Activated CD4-positive, alpha-beta T cell treated with anti-CD3 and anti-CD28 coated beads for 36 hours (primary cell): Measurements from ENCODE around the gene TRIM44. TPM values are rescaled to one million over a fixed set of nuclear protein-coding genes. Genes with fewer than 3 reads are reported as not detected.
A peak's percentile ranks its signal among the peaks of the same experiment; 100 is the strongest.

Source experiments
- ATAC-seq: fragments of 200-7000 bp; cut with Tn5 transposase; one replicate; pipeline ENCODE4 v1.10.0; 2021; ENCODE audit warnings: mild to moderate bottlenecking, moderate library complexity
- CTCF ChIA-PET: fragments of 350-600 bp; sonication (Branson Sonifier 250); formaldehyde crosslinking; loops from one replicate; lab custom pipeline; 2021; ENCODE audit warnings: antibody characterized with exemption; lab: Charles Lee
- POLR2A ChIA-PET: fragments of 350-600 bp; sonication (Branson Sonifier 250); formaldehyde crosslinking; loops from one replicate; lab custom pipeline; 2021; ENCODE audit warnings: antibody characterized with exemption, inconsistent platforms; lab: Charles Lee
- DNase-seq: peaks from one replicate; pipeline ENCODE4 v3.0.0-alpha.2; 2020
- H3K27ac Mint-ChIP-seq: one replicate; pipeline ENCODE4 v1.8.0; 2021; ENCODE audit warnings: mixed read lengths
- H3K27me3 Mint-ChIP-seq: one replicate; pipeline ENCODE4 v1.8.0; 2021; ENCODE audit warnings: mixed read lengths
- H3K36me3 Mint-ChIP-seq: one replicate; pipeline ENCODE4 v1.8.0; 2021; ENCODE audit warnings: low read depth, mixed read lengths
- H3K4me1 Mint-ChIP-seq: one replicate; pipeline ENCODE4 v1.8.0; 2021; ENCODE audit warnings: mixed read lengths
- H3K4me3 Mint-ChIP-seq: one replicate; pipeline ENCODE4 v1.8.0; 2021; ENCODE audit warnings: mild to moderate bottlenecking, moderate library complexity, mixed read lengths
- H3K9me3 Mint-ChIP-seq: one replicate; pipeline ENCODE4 v1.8.0; 2021; ENCODE audit warnings: low read depth, mixed read lengths
- intact Hi-C, 2 experiments: fragments of 100-400 bp; cut with DNase I in 1 of 2; cut with micrococcal nuclease in 1 of 2; formaldehyde crosslinking; loops; one replicate each; pipeline versions ENCODE4 v1.14.2 to v1.15.1; 2022 to 2024; cut with DNase I, micrococcal nuclease
- total RNA-seq, 2 experiments: library from RNA; stranded (reverse); gene quantifications; one replicate each; pipeline ENCODE4 v1.2.3, GENCODE V29; 2021

Gene TRIM44
- total RNA-seq, 2 experiments from 2014 or later = 38.1 to 39.9 TPM

GRCh38 chr11:35675901-35676610 lies 13.5 kb downstream of the TRIM44 start:
- Mint-ChIP-seq H3K4me3 (no peak overlapping the region), H3K9me3 (no peaks in the 10 kb centered on the region), H3K27me3 (no peaks in the 10 kb centered on the region), H3K36me3 (peaks cover 9% of the 10 kb centered on the region), H3K27ac (peak overlapping the region; percentile 1), H3K4me1 (peaks cover 77% of the 10 kb centered on the region)
- ATAC-seq (no peak), DNase-seq (no peak)
- ChIA-PET POLR2A (no interaction called here), CTCF (interaction anchor here (0.8 kb wide), 1 partner anchor 15 kb away, joined by 3 read pairs; no protein-coding TSS in a partner anchor)
- intact Hi-C loops = no loop called here

DNA sequence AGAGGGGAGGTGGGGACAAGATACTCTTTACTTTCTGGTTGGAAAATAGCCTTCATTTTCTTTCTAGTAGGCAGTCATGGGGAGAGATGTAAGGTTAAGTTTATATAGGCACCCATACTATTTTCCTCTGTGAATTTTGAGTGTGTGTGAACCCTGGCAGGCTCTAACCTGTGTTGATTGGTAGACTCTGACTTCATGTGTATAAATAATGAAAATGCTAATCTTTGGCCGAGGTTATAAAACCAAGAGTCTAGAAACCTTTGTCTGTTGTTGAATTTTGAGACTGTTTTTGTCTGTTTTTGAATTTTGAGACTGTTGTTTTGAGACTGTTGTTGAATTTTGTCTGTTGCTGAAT lies 14.0 kb downstream of the TRIM44 start:
- CTCF ChIA-PET = no interaction called here
- no peak overlapping the region for H3K4me3 Mint-ChIP-seq
- ATAC-seq (no peak), DNase-seq (no peak)
- H3K36me3 Mint-ChIP-seq = peaks cover 7% of the 10 kb centered on the region
- peak overlapping the region; percentile 1 for H3K27ac Mint-ChIP-seq
- H3K4me1 Mint-ChIP-seq = peaks cover 77% of the 10 kb centered on the region
- H3K9me3 Mint-ChIP-seq = no peaks in the 10 kb centered on the region
- H3K27me3 Mint-ChIP-seq = no peaks in the 10 kb centered on the region
- POLR2A ChIA-PET = no interaction called here
- intact Hi-C loops = no loop called here

GRCh38 chr11:35677904-35678303 lies 15.3 kb downstream of the TRIM44 start:
- no peaks in the 10 kb centered on the region for H3K9me3 Mint-ChIP-seq
- ATAC-seq (peak; percentile 14), DNase-seq (no peak)
- H3K4me3 Mint-ChIP-seq = no peak overlapping the region
- H3K27ac Mint-ChIP-seq = no peak overlapping the region
- H3K27me3 Mint-ChIP-seq = no peaks in the 10 kb centered on the region
- POLR2A ChIA-PET = no interaction called here
- CTCF ChIA-PET = no interaction called here
- peaks cover 73% of the 10 kb centered on the region for H3K4me1 Mint-ChIP-seq
- peaks cover 3% of the 10 kb centered on the region for H3K36me3 Mint-ChIP-seq
- intact Hi-C loops = no loop called here

- intact Hi-C loops = no loop called here
- POLR2A ChIA-PET = no interaction called here
- H3K4me3 Mint-ChIP-seq = no peak overlapping the region
- H3K27me3 Mint-ChIP-seq = no peaks in the 10 kb centered on the region
- no peaks in the 10 kb centered on the region for H3K9me3 Mint-ChIP-seq
- CTCF ChIA-PET = no interaction called here
- H3K4me1 Mint-ChIP-seq = peaks cover 68% of the 10 kb centered on the region
- ATAC-seq (no peak), DNase-seq (no peak)
- H3K27ac Mint-ChIP-seq = no peak overlapping the region
- H3K36me3 Mint-ChIP-seq = peaks cover 1% of the 10 kb centered on the region
Observed at GRCh38 chr11:35678471-35678870, 15.9 kb downstream of the TRIM44 start.

GRCh38 chr11:35678975-35679374 lies 16.4 kb downstream of the TRIM44 start:
- Mint-ChIP-seq H3K4me1 (peaks cover 65% of the 10 kb centered on the region), H3K27ac (no peak overlapping the region), H3K36me3 (peaks cover 1% of the 10 kb centered on the region), H3K27me3 (no peaks in the 10 kb centered on the region), H3K9me3 (no peaks in the 10 kb centered on the region), H3K4me3 (no peak overlapping the region)
- intact Hi-C loops = no loop called here
- CTCF ChIA-PET = interaction anchor here (0.8 kb wide), 1 partner anchor 814 kb away, joined by 3 read pairs; no protein-coding TSS in a partner anchor
- ATAC-seq (no peak), DNase-seq (no peak)
- POLR2A ChIA-PET = no interaction called here

DNA sequence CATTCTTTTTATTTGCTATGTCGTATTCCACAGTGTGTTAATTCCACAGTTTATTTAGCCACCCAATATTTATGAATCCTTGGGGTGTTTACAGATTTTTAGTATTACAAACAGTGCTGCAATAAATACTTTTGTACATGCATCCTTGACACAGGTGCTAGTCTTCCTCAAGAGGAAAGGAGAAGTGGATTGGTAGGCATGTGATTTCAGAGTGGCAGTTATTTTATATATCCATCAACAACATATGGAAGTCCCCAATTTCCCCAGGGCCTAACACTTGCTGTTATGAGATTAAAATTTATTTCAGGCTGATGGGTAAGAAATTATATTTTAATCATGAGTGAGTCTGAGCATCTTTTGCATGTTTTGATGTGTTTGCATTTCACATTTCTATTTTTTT lies 17.9 kb downstream of the TRIM44 start:
- POLR2A ChIA-PET = no interaction called here
- Mint-ChIP-seq H3K27ac (no peak overlapping the region), H3K4me1 (peaks cover 55% of the 10 kb centered on the region), H3K9me3 (no peaks in the 10 kb centered on the region), H3K36me3 (peaks cover 8% of the 10 kb centered on the region), H3K4me3 (no peak overlapping the region), H3K27me3 (no peaks in the 10 kb centered on the region)
- CTCF ChIA-PET = interaction anchor here (0.6 kb wide), 1 partner anchor 105 kb away, joined by 3 read pairs; no protein-coding TSS in a partner anchor
- ATAC-seq = no peak
- DNase-seq = no peak
- intact Hi-C loops = no loop called here

- CTCF ChIA-PET = interaction anchor here (0.5 kb wide), 1 partner anchor 15 kb away, joined by 3 read pairs; no protein-coding TSS in a partner anchor
Observed at GRCh38 chr11:35681163-35681767, 18.7 kb downstream of the TRIM44 start.

DNA sequence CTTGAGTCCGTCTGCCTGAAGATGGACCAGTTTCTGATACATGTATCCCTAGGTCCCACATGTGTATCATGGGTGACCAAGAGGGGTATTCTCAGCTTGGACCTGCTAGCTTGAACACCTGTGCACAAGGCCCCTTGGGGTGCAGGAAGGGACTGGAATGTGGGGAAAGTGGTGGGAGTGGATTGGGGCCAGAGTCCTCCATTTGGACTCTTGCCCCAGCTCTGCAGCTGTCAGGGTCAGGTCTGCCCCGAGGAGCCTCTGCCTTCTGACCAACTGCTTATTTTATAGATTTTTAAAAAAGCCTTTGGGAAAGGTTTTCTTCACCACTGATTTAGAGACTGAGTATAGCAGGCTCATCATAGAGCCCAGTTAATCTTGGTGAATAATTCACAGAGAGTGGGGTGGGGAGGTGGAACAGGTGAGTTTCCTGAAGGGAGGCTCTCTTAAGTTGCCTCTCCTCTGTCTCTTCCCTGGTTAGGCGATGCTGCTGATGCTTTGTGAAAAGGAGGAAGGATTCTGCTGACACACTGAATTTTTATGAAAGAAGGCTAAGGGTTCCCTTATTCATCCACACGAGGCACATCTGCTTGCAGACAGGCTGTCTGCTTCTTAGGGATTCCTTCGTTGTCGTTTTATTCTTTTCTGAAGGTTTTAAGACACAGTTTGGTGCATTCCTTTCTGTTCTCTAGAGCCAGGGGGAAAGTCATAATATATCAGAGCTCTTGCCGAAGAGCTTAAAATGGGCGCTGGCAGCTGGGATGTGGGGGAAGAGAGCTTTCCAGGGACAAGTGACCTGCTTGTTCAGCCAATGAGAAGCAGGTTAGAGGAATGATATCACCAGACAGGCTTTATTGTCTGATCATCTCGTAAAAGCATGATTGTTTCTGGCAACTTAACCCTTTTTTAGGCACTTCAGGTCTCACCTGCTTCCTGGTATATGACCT lies 19.9 kb downstream of the TRIM44 start:
- CTCF ChIA-PET = interaction anchor here (0.6 kb wide), 2 partner anchors 66 to 342 kb away, joined by 3 read pairs; no protein-coding TSS in a partner anchor
- H3K36me3 Mint-ChIP-seq = peaks cover 21% of the 10 kb centered on the region
- POLR2A ChIA-PET = no interaction called here
- H3K4me1 Mint-ChIP-seq = peaks cover 43% of the 10 kb centered on the region
- no peak for DNase-seq
- no peak for ATAC-seq
- H3K27me3 Mint-ChIP-seq = no peaks in the 10 kb centered on the region
- H3K4me3 Mint-ChIP-seq = no peak overlapping the region
- intact Hi-C loops = no loop called here
- H3K9me3 Mint-ChIP-seq = no peaks in the 10 kb centered on the region
- H3K27ac Mint-ChIP-seq = no peak overlapping the region

More at GRCh38 chr11:35681163-35681767, 18.7 kb downstream of the TRIM44 start:
- intact Hi-C loops = no loop called here
- Mint-ChIP-seq H3K27ac (peak overlapping the region; percentile 5), H3K4me1 (peaks cover 49% of the 10 kb centered on the region), H3K36me3 (peaks cover 12% of the 10 kb centered on the region), H3K9me3 (no peaks in the 10 kb centered on the region), H3K4me3 (no peak overlapping the region), H3K27me3 (no peaks in the 10 kb centered on the region)
- DNase-seq = no peak
- peak; percentile 91 for ATAC-seq
- POLR2A ChIA-PET = no interaction called here

- Mint-ChIP-seq H3K9me3 (no peaks in the 10 kb centered on the region), H3K4me3 (no peak overlapping the region), H3K27ac (no peak overlapping the region), H3K4me1 (peaks cover 40% of the 10 kb centered on the region), H3K27me3 (no peaks in the 10 kb centered on the region), H3K36me3 (peaks cover 26% of the 10 kb centered on the region)
- CTCF ChIA-PET = interaction anchor here (0.6 kb wide), 1 partner anchor 559 kb away, joined by 3 read pairs; no protein-coding TSS in a partner anchor
- POLR2A ChIA-PET = no interaction called here
- ATAC-seq (peak; percentile 38), DNase-seq (no peak)
- intact Hi-C loops = no loop called here
Observed at GRCh38 chr11:35683728-35684339, 21.3 kb downstream of the TRIM44 start.

- ATAC-seq (peak; percentile 42), DNase-seq (no peak)
- intact Hi-C loops = no loop called here
- Mint-ChIP-seq H3K4me3 (no peak overlapping the region), H3K4me1 (peaks cover 15% of the 10 kb centered on the region), H3K27me3 (no peaks in the 10 kb centered on the region), H3K36me3 (peaks cover 42% of the 10 kb centered on the region), H3K9me3 (no peaks in the 10 kb centered on the region), H3K27ac (no peak overlapping the region)
- ChIA-PET CTCF (interaction anchor here (0.8 kb wide), 1 partner anchor 172 kb away, joined by 3 read pairs; no protein-coding TSS in a partner anchor), POLR2A (no interaction called here)
Observed at GRCh38 chr11:35688023-35688422, 25.4 kb downstream of the TRIM44 start.
